ENCODE results near the gene FDPS. TPM values are rescaled to one million over a fixed set of nuclear protein-coding genes. Genes with fewer than 3 reads are reported as not detected.
A peak's percentile ranks its signal among the peaks of the same experiment; 100 is the strongest.

Gene FDPS
- total RNA-seq (10 to 100 TPM; 63.0 TPM), total RNA-seq (42.1 to 106 reads per million in 2 donors)

- DNase-seq (peak; percentile 91 to 96 (median 93)), ATAC-seq (peak; percentile 98)
- no peaks in the 10 kb centered on the region for H3K9me3 ChIP-seq (ENCODE audit: control insufficient read depth, low read length, poor library complexity, severe bottlenecking)
- Mint-ChIP-seq H3K27me3 (peaks cover 5% of the 10 kb centered on the region), H3K4me1 (peaks cover 30% of the 10 kb centered on the region), H3K27ac (peak within 1 kb of the TSS; percentile 97), H3K4me3 (peak within 1 kb of the TSS; percentile 97), H3K36me3 (ENCODE audit: low read depth) (peaks cover 9% of the 10 kb centered on the region)
These were observed at the start of gene FDPS for GRCh38 chr1:155308493-155309422. Gene FDPS, plus strand, starts transcription at chr1:155308866. Its CDS starts 924 bp downstream, at chr1:155309790.

GRCh38 chr1:155260276-155260675 is 48.4 kb upstream of the FDPS start:
- H3K4me3 Mint-ChIP-seq: peak overlapping the region; percentile 53

GRCh38 chr1:155261493-155261851 is 47.2 kb upstream of the FDPS start:
- H3K27ac Mint-ChIP-seq: peak overlapping the region; percentile 99
- peak overlapping the region; percentile 100 for H3K4me3 Mint-ChIP-seq
- H3K9me3 ChIP-seq (ENCODE audit: control insufficient read depth, low read length, poor library complexity, severe bottlenecking): no peaks in the 10 kb centered on the region
- H3K36me3 Mint-ChIP-seq (ENCODE audit: low read depth): peaks cover 11% of the 10 kb centered on the region
- ATAC-seq (peak; percentile 32), DNase-seq (no peak)
- H3K4me1 Mint-ChIP-seq: peaks cover 39% of the 10 kb centered on the region
- H3K27me3 Mint-ChIP-seq: no peaks in the 10 kb centered on the region

More at GRCh38 chr1:155260276-155260675, 48.4 kb upstream of the FDPS start:
- no peaks in the 10 kb centered on the region for H3K9me3 ChIP-seq (ENCODE audit: control insufficient read depth, low read length, poor library complexity, severe bottlenecking)
- Mint-ChIP-seq H3K27me3 (no peaks in the 10 kb centered on the region), H3K27ac (peak overlapping the region; percentile 99), H3K4me1 (peaks cover 42% of the 10 kb centered on the region), H3K36me3 (ENCODE audit: low read depth) (peaks cover 11% of the 10 kb centered on the region)
- no peak for ATAC-seq
- no peak for DNase-seq

- no peaks in the 10 kb centered on the region for H3K9me3 ChIP-seq (ENCODE audit: control insufficient read depth, low read length, poor library complexity, severe bottlenecking)
- H3K36me3 Mint-ChIP-seq (ENCODE audit: low read depth): peaks cover 8% of the 10 kb centered on the region
- peak; percentile 99 for ATAC-seq
- no peaks in the 10 kb centered on the region for H3K27me3 Mint-ChIP-seq
- DNase-seq: peak; percentile 61 to 80 (median 73)
- peak within 1 kb of the TSS; percentile 100 for H3K4me3 Mint-ChIP-seq
- peak within 1 kb of the TSS; percentile 99 for H3K27ac Mint-ChIP-seq
- peaks cover 33% of the 10 kb centered on the region for H3K4me1 Mint-ChIP-seq
These were observed 46.6 kb upstream of the FDPS start, which contains the start of gene SCAMP3 for GRCh38 chr1:155261852-155262673. Gene SCAMP3, minus strand, starts transcription at chr1:155262360. Its CDS starts 209 bp downstream, at chr1:155262151.

GRCh38 chr1:155263067-155263466 is 45.6 kb upstream of the FDPS start:
- peaks cover 28% of the 10 kb centered on the region for H3K4me1 Mint-ChIP-seq
- H3K9me3 ChIP-seq (ENCODE audit: control insufficient read depth, low read length, poor library complexity, severe bottlenecking): no peaks in the 10 kb centered on the region
- peak overlapping the region; percentile 45 for H3K4me3 Mint-ChIP-seq
- DNase-seq (no peak), ATAC-seq (no peak)
- H3K27ac Mint-ChIP-seq: peak overlapping the region; percentile 79
- peaks cover 4% of the 10 kb centered on the region for H3K36me3 Mint-ChIP-seq (ENCODE audit: low read depth)
- no peaks in the 10 kb centered on the region for H3K27me3 Mint-ChIP-seq

GRCh38 chr1:155266553-155266952 is 42.1 kb upstream of the FDPS start:
- H3K27me3 Mint-ChIP-seq: no peaks in the 10 kb centered on the region
- no peak overlapping the region for H3K27ac Mint-ChIP-seq
- no peak for DNase-seq
- peaks cover 27% of the 10 kb centered on the region for H3K4me1 Mint-ChIP-seq
- peaks cover 7% of the 10 kb centered on the region for H3K36me3 Mint-ChIP-seq (ENCODE audit: low read depth)
- H3K9me3 ChIP-seq (ENCODE audit: control insufficient read depth, low read length, poor library complexity, severe bottlenecking): no peaks in the 10 kb centered on the region
- no peak for ATAC-seq
- no peak overlapping the region for H3K4me3 Mint-ChIP-seq

GRCh38 chr1:155267373-155267772 is 41.3 kb upstream of the FDPS start:
- no peak overlapping the region for H3K4me3 Mint-ChIP-seq
- H3K27me3 Mint-ChIP-seq: no peaks in the 10 kb centered on the region
- DNase-seq (no peak), ATAC-seq (no peak)
- H3K36me3 Mint-ChIP-seq (ENCODE audit: low read depth): peaks cover 5% of the 10 kb centered on the region
- no peak overlapping the region for H3K27ac Mint-ChIP-seq
- H3K4me1 Mint-ChIP-seq: peaks cover 22% of the 10 kb centered on the region
- no peaks in the 10 kb centered on the region for H3K9me3 ChIP-seq (ENCODE audit: control insufficient read depth, low read length, poor library complexity, severe bottlenecking)

GRCh38 chr1:155268630-155269029 is 40.0 kb upstream of the FDPS start:
- no peak overlapping the region for H3K27ac Mint-ChIP-seq
- H3K36me3 Mint-ChIP-seq (ENCODE audit: low read depth): peaks cover 7% of the 10 kb centered on the region
- no peaks in the 10 kb centered on the region for H3K9me3 ChIP-seq (ENCODE audit: control insufficient read depth, low read length, poor library complexity, severe bottlenecking)
- no peaks in the 10 kb centered on the region for H3K27me3 Mint-ChIP-seq
- no peak overlapping the region for H3K4me3 Mint-ChIP-seq
- ATAC-seq (no peak), DNase-seq (no peak)
- H3K4me1 Mint-ChIP-seq: peaks cover 25% of the 10 kb centered on the region

- H3K9me3 ChIP-seq (ENCODE audit: control insufficient read depth, low read length, poor library complexity, severe bottlenecking): no peaks in the 10 kb centered on the region
- Mint-ChIP-seq H3K4me3 (no peak overlapping the region), H3K27ac (no peak overlapping the region), H3K36me3 (ENCODE audit: low read depth) (peaks cover 7% of the 10 kb centered on the region), H3K27me3 (no peaks in the 10 kb centered on the region), H3K4me1 (peaks cover 27% of the 10 kb centered on the region)
- ATAC-seq: no peak
- DNase-seq: no peak
These were observed 39.3 kb upstream of the FDPS start for GRCh38 chr1:155269381-155269780.

- H3K9me3 ChIP-seq (ENCODE audit: control insufficient read depth, low read length, poor library complexity, severe bottlenecking): no peaks in the 10 kb centered on the region
- peak overlapping the region; percentile 87 for H3K27ac Mint-ChIP-seq
- H3K4me1 Mint-ChIP-seq: peaks cover 36% of the 10 kb centered on the region
- peak; percentile 44 for ATAC-seq
- peak overlapping the region; percentile 98 for H3K4me3 Mint-ChIP-seq
- H3K36me3 Mint-ChIP-seq (ENCODE audit: low read depth): peaks cover 7% of the 10 kb centered on the region
- no peaks in the 10 kb centered on the region for H3K27me3 Mint-ChIP-seq
- no peak for DNase-seq
These were observed 36.0 kb upstream of the FDPS start for GRCh38 chr1:155272466-155273342.

- no peaks in the 10 kb centered on the region for H3K27me3 Mint-ChIP-seq
- peaks cover 40% of the 10 kb centered on the region for H3K4me1 Mint-ChIP-seq
- H3K9me3 ChIP-seq (ENCODE audit: control insufficient read depth, low read length, poor library complexity, severe bottlenecking): no peaks in the 10 kb centered on the region
- peaks cover 5% of the 10 kb centered on the region for H3K36me3 Mint-ChIP-seq (ENCODE audit: low read depth)
- peak; percentile 88 for ATAC-seq
- H3K27ac Mint-ChIP-seq: peak within 1 kb of the TSS; percentile 87
- peak within 1 kb of the TSS; percentile 98 for H3K4me3 Mint-ChIP-seq
- peak; percentile 90 to 92 (median 90) for DNase-seq
These were observed 35.1 kb upstream of the FDPS start, which contains the start of gene CLK2 for GRCh38 chr1:155273343-155274245. Gene CLK2, minus strand, starts transcription at chr1:155273504. Its CDS starts 2,527 bp downstream, at chr1:155270977.
